Measurements from ENCODE around the gene DDX19B.

DNA sequence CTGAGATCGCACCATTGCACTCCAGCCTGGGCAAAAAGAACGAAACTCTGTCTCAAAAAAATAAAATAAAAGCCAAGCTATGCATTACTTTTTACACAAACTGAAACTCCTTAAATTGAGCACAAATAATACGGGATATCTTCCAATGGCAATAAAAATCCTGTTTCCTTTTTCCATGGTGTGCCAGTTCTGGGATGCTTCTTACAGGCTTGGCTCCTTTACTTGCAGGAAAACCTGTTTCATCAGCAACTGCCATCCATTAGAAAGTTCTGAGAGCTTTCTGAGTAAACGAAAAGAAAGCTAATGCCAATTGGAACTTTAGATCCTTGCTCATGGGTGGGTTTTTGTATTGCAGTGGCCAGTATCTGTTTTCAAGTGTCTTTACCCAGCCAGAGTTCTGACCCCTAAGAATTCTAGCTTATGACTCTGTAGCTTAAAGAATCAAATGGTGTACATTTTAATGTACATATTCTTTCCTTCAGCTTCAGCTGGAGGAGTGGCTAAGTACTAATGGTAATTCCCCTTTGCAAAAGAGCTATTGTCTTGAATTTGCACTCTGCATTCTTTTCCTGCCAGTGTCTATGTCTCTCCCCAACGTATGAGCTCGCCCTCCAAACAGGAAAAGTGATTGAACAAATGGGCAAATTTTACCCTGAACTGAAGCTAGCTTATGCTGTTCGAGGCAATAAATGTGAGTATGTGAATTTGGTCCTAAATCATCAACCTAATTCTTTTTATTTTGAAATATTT is 26.2 kb downstream of the DDX19B start:
- no peak for TF ChIP-seq CTCF (IDR thresholded peaks at IDR 0.05)
- no peak for TF ChIP-seq EP300 (IDR thresholded peaks at IDR 0.05)
- TF ChIP-seq POLR2A (IDR thresholded peaks at IDR 0.05): no peak

Data from sigmoid colon (tissue), 4 donors.